OCI-M1 (cell line): ENCODE results near the gene CD19.
"Not testable (repeated sequence)": the region's sequence is repeated elsewhere in the genome, so short reads cannot be mapped to it uniquely, and the experiment has no call there.

Experiments
- DNase-seq: peaks from one replicate; lab custom pipeline; 2025; lab: John Stamatoyannopoulos, UW

Gene CD19

GRCh38 chr16:28910086-28911031 is 21.4 kb upstream of the CD19 start:
- DNase-seq, result no peak

GRCh38 chr16:28912558-28912957 is 19.2 kb upstream of the CD19 start:
- DNase-seq, result no peak

GRCh38 chr16:28913946-28914724 is 17.6 kb upstream of the CD19 start:
- no peak for DNase-seq

- no peak for DNase-seq
These were observed 16.6 kb upstream of the CD19 start for GRCh38 chr16:28915181-28915580.

- no peak for DNase-seq
These were observed 14.7 kb upstream of the CD19 start for GRCh38 chr16:28917095-28917494.

GRCh38 chr16:28918698-28919097 is 13.1 kb upstream of the CD19 start:
- no peak for DNase-seq

GRCh38 chr16:28923231-28923587 is 8.6 kb upstream of the CD19 start:
- no peak for DNase-seq

GRCh38 chr16:28923652-28924398 is 7.9 kb upstream of the CD19 start:
- peak; percentile 20 for DNase-seq

GRCh38 chr16:28924399-28924761 is 7.4 kb upstream of the CD19 start:
- no peak for DNase-seq

GRCh38 chr16:28924762-28925385 is 6.9 kb upstream of the CD19 start, which contains the start of gene RABEP2:
Gene RABEP2 (minus strand): TSS chr16:28925238. CDS start chr16:28925163, 75 bp downstream.
- DNase-seq, result peak; percentile 97

- peak; percentile 93 for DNase-seq
These were observed 6.2 kb upstream of the CD19 start for GRCh38 chr16:28925386-28926228.

- not testable (repeated sequence) for DNase-seq
These were observed 5.5 kb upstream of the CD19 start for GRCh38 chr16:28926284-28926683.

GRCh38 chr16:28927815-28928214 is 4.0 kb upstream of the CD19 start:
- no peak for DNase-seq

GRCh38 chr16:28930203-28930602 is 1.6 kb upstream of the CD19 start:
- no peak for DNase-seq

- no peak for DNase-seq
These were observed 1.1 kb upstream of the CD19 start for GRCh38 chr16:28930652-28931051.

- no peak for DNase-seq
These were observed 769 bp downstream of the CD19 start for GRCh38 chr16:28932339-28933141.

GRCh38 chr16:28933171-28933570 is 1.4 kb downstream of the CD19 start:
- DNase-seq, result no peak

GRCh38 chr16:28935346-28935745 is 3.6 kb downstream of the CD19 start:
- DNase-seq, result no peak

- DNase-seq, result peak; percentile 98
These were observed 4.4 kb downstream of the CD19 start for GRCh38 chr16:28935924-28936783.
